BJ (cell line): Measurements from ENCODE around the gene LARP6. TPM values are rescaled to one million over a fixed set of nuclear protein-coding genes. Genes with fewer than 3 reads are reported as not detected.

Experiments used
- CTCF ChIA-PET: fragments of 350-600 bp; formaldehyde crosslinking; extraction: SDS; loops from one replicate; lab custom pipeline; 2021; ENCODE audit warnings: antibody characterized with exemption, inconsistent platforms; lab: Yijun Ruan, JAX
- POLR2A ChIA-PET: fragments of 300-600 bp; sonication (Branson Sonifier 250); formaldehyde crosslinking; extraction: SDS; loops from one replicate; lab custom pipeline; 2021; ENCODE audit warnings: antibody characterized with exemption; lab: Charles Lee
- DNase-seq: peaks from one replicate; pipeline ENCODE4 v3.0.0-alpha.2; 2011; ENCODE audit warnings: low read depth
- H3K27me3 ChIP-seq: 2 replicates; pipeline ENCODE4 v1.6.0; 2011; ENCODE audit warnings: low read length; ENCODE audit not compliant: control insufficient read depth, insufficient read depth
- H3K36me3 ChIP-seq: 2 replicates; pipeline ENCODE4 v1.5.1; 2011; ENCODE audit warnings: low read length; ENCODE audit not compliant: control insufficient read depth, insufficient read depth
- H3K4me3 ChIP-seq: 2 replicates; pipeline ENCODE4 v1.5.1; 2011; ENCODE audit warnings: low read depth, mild to moderate bottlenecking, control low read depth, low read length
- polyA plus RNA-seq: library from polyadenylated mRNA; depleted of rRNA; stranded (reverse); fragments of >200 nt; gene quantifications from 2 replicates; pipeline ENCODE4 v1.2.3, GENCODE V29; 2011
- TF ChIP-seq, protein P1 (sequence below): IDR thresholded peaks from 2 replicates; pipeline ENCODE4 v1.5.1; 2011; ENCODE audit warnings: low read depth, mild to moderate bottlenecking, control low read depth, inconsistent platforms, low read length, moderate library complexity; ENCODE audit not compliant: insufficient read depth

Gene LARP6
- polyA plus RNA-seq, 1 experiment = 108 TPM

DNA sequence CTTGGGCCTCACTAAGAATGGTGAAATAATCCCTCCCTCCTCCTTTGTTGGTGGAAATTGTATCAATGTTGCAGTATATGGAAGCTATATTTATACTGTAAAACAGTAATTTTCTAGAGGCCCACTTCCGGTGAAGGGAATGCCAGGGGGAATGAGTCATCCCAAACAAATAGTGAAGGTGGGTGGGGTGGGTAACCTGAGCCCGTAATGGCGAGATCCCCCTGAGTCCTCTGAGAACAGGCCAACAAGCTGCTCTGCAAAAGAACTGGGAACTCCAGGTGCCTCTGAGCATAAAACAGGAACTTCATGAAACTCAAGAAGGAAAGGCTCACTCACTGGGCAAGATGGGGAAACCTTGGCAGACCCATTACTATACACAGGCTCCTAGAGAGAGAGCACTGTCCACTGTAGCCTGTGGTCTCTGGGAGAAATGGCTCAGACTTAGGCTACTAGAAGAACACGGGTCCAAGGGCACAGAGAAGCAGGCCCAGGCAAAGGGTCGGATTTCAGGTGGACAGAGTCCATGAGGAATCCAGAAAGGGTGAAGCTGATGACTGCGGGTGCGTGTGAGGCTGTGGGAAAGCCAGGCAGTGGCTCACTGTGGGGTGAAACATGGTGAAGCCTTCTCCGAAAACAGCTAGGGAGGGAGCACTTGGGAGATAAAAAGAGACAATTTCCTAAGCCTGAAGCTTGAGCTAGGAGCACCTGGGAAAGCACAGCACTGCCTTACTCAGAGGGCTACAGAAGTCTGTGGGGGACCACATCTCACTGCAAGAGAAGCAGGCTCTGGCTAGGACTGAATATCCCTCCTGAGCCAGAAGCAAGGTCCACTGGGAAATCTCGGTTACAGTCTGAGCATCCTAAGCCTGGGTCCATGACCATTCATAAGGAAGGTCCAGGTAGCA lies 19.8 kb downstream of the LARP6 start:
- Histone ChIP-seq H3K4me3 (no peak overlapping the region), H3K27me3 (no peaks in the 10 kb centered on the region), H3K36me3 (peaks cover 28% of the 10 kb centered on the region)
- ChIA-PET POLR2A (no interaction called here), CTCF (interaction anchor here (1.3 to 2.6 kb wide), 3 partner anchors 9 to 40 kb away, joined by 3 to 13 read pairs (median 3); no protein-coding TSS in a partner anchor)
- TF ChIP-seq, protein P1, sequence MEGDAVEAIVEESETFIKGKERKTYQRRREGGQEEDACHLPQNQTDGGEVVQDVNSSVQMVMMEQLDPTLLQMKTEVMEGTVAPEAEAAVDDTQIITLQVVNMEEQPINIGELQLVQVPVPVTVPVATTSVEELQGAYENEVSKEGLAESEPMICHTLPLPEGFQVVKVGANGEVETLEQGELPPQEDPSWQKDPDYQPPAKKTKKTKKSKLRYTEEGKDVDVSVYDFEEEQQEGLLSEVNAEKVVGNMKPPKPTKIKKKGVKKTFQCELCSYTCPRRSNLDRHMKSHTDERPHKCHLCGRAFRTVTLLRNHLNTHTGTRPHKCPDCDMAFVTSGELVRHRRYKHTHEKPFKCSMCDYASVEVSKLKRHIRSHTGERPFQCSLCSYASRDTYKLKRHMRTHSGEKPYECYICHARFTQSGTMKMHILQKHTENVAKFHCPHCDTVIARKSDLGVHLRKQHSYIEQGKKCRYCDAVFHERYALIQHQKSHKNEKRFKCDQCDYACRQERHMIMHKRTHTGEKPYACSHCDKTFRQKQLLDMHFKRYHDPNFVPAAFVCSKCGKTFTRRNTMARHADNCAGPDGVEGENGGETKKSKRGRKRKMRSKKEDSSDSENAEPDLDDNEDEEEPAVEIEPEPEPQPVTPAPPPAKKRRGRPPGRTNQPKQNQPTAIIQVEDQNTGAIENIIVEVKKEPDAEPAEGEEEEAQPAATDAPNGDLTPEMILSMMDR = no peak
- no peak for DNase-seq

GRCh38 chr15:70833422-70833821 lies 20.5 kb downstream of the LARP6 start:
- TF ChIP-seq, protein P1 = no peak
- POLR2A ChIA-PET = interaction anchor here (0.5 kb wide), 1 partner anchor 1397 kb away, joined by 3 read pairs; no protein-coding TSS in a partner anchor
- Histone ChIP-seq H3K36me3 (peaks cover 28% of the 10 kb centered on the region), H3K4me3 (no peak overlapping the region), H3K27me3 (no peaks in the 10 kb centered on the region)
- DNase-seq = no peak
- CTCF ChIA-PET = interaction anchor here (1.0 to 2.6 kb wide), 4 partner anchors 9 to 41 kb away, joined by 3 to 13 read pairs (median 4); no protein-coding TSS in a partner anchor

DNA sequence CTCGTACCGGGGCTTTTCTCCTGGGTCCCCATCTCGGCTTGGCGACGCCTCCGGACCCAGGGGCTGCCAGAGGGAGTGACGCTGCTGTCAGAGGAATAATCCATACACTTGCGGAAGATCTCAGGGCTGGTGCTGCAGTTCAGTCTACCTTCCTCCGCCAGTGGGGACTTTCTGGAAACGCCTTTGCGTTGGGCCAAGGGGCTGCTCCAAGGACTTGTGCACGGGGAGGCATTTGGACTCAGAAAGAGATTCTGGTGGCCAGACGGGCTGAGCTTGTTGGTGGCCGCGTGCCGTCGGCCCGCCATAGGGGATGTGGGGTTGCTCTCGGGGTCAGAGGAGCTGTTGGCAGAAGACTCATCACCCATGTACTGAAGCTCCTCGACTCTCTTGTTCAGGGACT lies 21.8 kb downstream of the LARP6 start:
- peaks cover 28% of the 10 kb centered on the region for H3K36me3 ChIP-seq
- DNase-seq = no peak
- H3K27me3 ChIP-seq = no peaks in the 10 kb centered on the region
- CTCF ChIA-PET = interaction anchor here (1.0 to 2.6 kb wide), 3 partner anchors 7 to 42 kb away, joined by 3 to 13 read pairs (median 5); no protein-coding TSS in a partner anchor
- POLR2A ChIA-PET = no interaction called here
- H3K4me3 ChIP-seq = no peak overlapping the region
- TF ChIP-seq, protein P1 = no peak

DNA sequence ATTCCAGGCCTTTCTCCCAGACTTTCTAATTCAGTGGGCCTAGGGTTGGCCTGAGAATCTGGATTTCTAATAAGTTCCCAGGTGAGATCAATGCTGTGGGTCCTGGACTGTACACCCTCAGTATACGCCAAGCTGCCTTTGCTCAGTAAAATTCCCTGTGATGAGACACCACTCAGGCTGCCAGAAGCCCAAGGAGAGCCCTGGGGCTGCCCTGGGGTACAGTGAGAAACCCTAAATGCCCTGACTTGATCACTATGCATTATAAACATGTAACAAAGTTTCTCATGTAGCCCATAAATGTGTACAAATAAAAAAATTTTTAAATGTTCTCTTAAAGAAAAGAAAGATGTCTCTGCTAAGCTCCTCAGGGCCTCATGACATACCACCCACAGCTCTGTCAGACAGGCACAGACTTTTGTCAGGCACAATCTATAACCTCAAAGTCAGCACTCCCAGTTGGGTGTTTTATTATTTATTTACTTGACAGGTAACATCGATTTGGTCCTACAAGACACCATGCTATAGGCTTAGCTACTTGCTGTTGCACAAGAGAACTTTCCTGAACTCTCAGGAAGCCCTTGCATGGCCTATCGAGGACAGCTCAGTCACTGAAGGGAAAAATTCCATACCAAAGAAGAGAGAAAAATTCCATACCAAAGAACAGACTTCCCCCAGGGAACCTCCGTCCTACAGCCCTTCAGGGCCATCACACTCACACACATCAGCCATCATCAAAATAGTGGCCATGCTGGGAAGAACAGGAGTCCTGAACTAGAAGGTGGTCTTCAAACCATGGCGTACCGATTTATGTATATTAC lies 22.7 kb downstream of the LARP6 start:
- POLR2A ChIA-PET = interaction anchor here (0.5 kb wide), 1 partner anchor 152 kb away, joined by 6 read pairs; no protein-coding TSS in a partner anchor

More for the DNA sequence above, 22.7 kb downstream of the LARP6 start:
- Histone ChIP-seq H3K27me3 (no peaks in the 10 kb centered on the region), H3K36me3 (peaks cover 27% of the 10 kb centered on the region), H3K4me3 (no peak overlapping the region)
- TF ChIP-seq, protein P1 = no peak
- CTCF ChIA-PET = interaction anchor here (1.7 kb wide), 1 partner anchor 24 kb away, joined by 8 read pairs; the partner anchor contains the start of gene LARP6
- no peak for DNase-seq
